GM12878 (cell line): ENCODE measurements around the gene CDC5L. TPM values are rescaled to one million over a fixed set of nuclear protein-coding genes. Genes with fewer than 3 reads are reported as not detected.

Experiments
- ATAC-seq: fragments of 200-7000 bp; cut with Tn5 transposase; 3 replicates; pipeline ENCODE4 v1.9.1; 2020; ENCODE audit warnings: mild to moderate bottlenecking, moderate library complexity
- BruUV-seq: library from RNA; stranded (reverse); fragments of 400-500 nt; replicated peaks from 2 replicates; lab custom pipeline; 2021; lab: Mats Ljungman, UMichigan
- CTCF ChIA-PET: fragments of 300-600 bp; sonication (Branson Sonifier 250); formaldehyde crosslinking; extraction: SDS; loops from one replicate; lab custom pipeline; 2021; ENCODE audit warnings: inconsistent platforms; lab: Yijun Ruan, JAX
- POLR2A ChIA-PET: fragments of 350-600 bp; formaldehyde crosslinking; extraction: SDS; loops from one replicate; lab custom pipeline; 2021; ENCODE audit warnings: inconsistent platforms; lab: Charles Lee
- RAD21 ChIA-PET: fragments of 300-600 bp; sonication (Branson Sonifier 250); formaldehyde crosslinking; loops from one replicate; lab custom pipeline; 2023; ENCODE audit warnings: antibody characterized with exemption; ENCODE audit not compliant: unreplicated experiment; lab: Charles Lee
- SMC1A ChIA-PET: fragments of 300-600 bp; sonication (Branson Sonifier 250); formaldehyde crosslinking; loops from one replicate; lab custom pipeline; 2023; ENCODE audit not compliant: unreplicated experiment, uncharacterized antibody; lab: Charles Lee
- DNase-seq: peaks from one replicate; pipeline ENCODE4 v3.0.0-alpha.2; 2011; ENCODE audit warnings: low read depth, low spot score
- FAIRE-seq: peaks from 3 replicates; lab custom pipeline; 2011; peaks lifted over from hg19 to GRCh38; lab: Jason Lieb, UNC
- H2AFZ ChIP-seq: 2 replicates; pipeline ENCODE4 v1.6.0; 2011; ENCODE audit warnings: low read depth, low read length, control low read depth; ENCODE audit not compliant: control insufficient read depth
- H3K27ac ChIP-seq: 2 replicates; pipeline ENCODE4 v1.5.1; 2011; ENCODE audit warnings: control low read depth; ENCODE audit not compliant: control insufficient read depth, insufficient read depth
- H3K27me3 ChIP-seq, 2 experiments: replicated peaks in 1 of 2; 2 replicates each; pipeline versions ENCODE4 v1.6.0 to v1.6.1; 2011; ENCODE audit warnings: low read length in 1 of 2; ENCODE audit not compliant: control insufficient read depth in 2 of 2, insufficient read depth in 2 of 2
- H3K36me3 ChIP-seq, 2 experiments: 2 replicates each; pipeline ENCODE4 v1.5.1; 2011; ENCODE audit warnings: low read length in 1 of 2; ENCODE audit not compliant: control insufficient read depth in 2 of 2, insufficient read depth in 2 of 2
- H3K4me1 ChIP-seq: 2 replicates; pipeline ENCODE4 v1.6.1; 2011; ENCODE audit warnings: mild to moderate bottlenecking, low read length, moderate library complexity, mixed read lengths; ENCODE audit not compliant: control insufficient read depth, insufficient read depth
- H3K4me2 ChIP-seq: 2 replicates; pipeline ENCODE4 v1.6.0; 2011; ENCODE audit warnings: control low read depth; ENCODE audit not compliant: control insufficient read depth, insufficient read depth
- H3K4me3 ChIP-seq: fragments of 200-600 bp; sonication (generic); 2 replicates; pipeline ENCODE4 v1.5.1; 2016
- H3K79me2 ChIP-seq: 2 replicates; pipeline ENCODE4 v1.6.0; 2011; ENCODE audit warnings: low read length; ENCODE audit not compliant: control insufficient read depth, insufficient read depth
- H3K9ac ChIP-seq: 2 replicates; pipeline ENCODE4 v1.8.0; 2011; ENCODE audit warnings: low read length, control low read depth, mixed read lengths; ENCODE audit not compliant: control insufficient read depth, insufficient read depth
- H3K9me3 ChIP-seq: replicated peaks from 3 replicates; pipeline ENCODE4 v1.5.1; 2011; ENCODE audit warnings: mild to moderate bottlenecking, low read length; ENCODE audit not compliant: control insufficient read depth, insufficient read depth
- H4K20me1 ChIP-seq: 2 replicates; pipeline ENCODE4 v1.6.0; 2011; ENCODE audit not compliant: control insufficient read depth, insufficient read depth
- BCL11A ChIP-seq: IDR thresholded peaks from 2 replicates; pipeline ENCODE4 v1.6.1; 2011; ENCODE audit warnings: low read depth, low read length
- GATAD2B ChIP-seq: fragments of 450-650 bp; conservative IDR thresholded peaks from 2 replicates; pipeline ENCODE4 v1.6.1; 2017; ENCODE audit warnings: low read depth, mild to moderate bottlenecking, moderate library complexity
- HCFC1 ChIP-seq: fragments of 150-350 bp; IDR thresholded peaks from 2 replicates; pipeline ENCODE4 v1.6.1; 2014; ENCODE audit warnings: low read length
- HDGF ChIP-seq: fragments of 450-650 bp; IDR thresholded peaks from 2 replicates; pipeline ENCODE4 v1.6.1; 2016; ENCODE audit warnings: antibody characterized with exemption
- JUNB ChIP-seq: IDR thresholded peaks from 2 replicates; pipeline ENCODE4 v1.6.1; 2016; ENCODE audit warnings: antibody characterized with exemption, mild to moderate bottlenecking
- SIN3A ChIP-seq: IDR thresholded peaks from 2 replicates; pipeline ENCODE4 v1.6.1; 2012; ENCODE audit warnings: low read depth, low read length, improper control_type of control experiment
- STAT1 ChIP-seq: fragments of 450-650 bp; conservative IDR thresholded peaks from 2 replicates; pipeline ENCODE4 v1.6.1; 2014; ENCODE audit warnings: antibody characterized with exemption, mild to moderate bottlenecking
- SUPT20H ChIP-seq: IDR thresholded peaks from 2 replicates; pipeline ENCODE4 v1.6.1; 2011; ENCODE audit warnings: low read depth, mild to moderate bottlenecking, low read length, moderate library complexity, borderline replicate concordance; ENCODE audit not compliant: control insufficient read depth
- WGBS: methylation state at CpG from one replicate; pipeline ENCODE4 v1.1.6; 2016; ENCODE audit warnings: low lambda C conversion rate; ENCODE audit not compliant: insufficient replicate concordance, insufficient coverage; ENCODE audit errors: missing lambda C conversion rate; 5-methylcytosine and 5-hydroxymethylcytosine counted together
- in situ Hi-C: fragments of 300-500 bp; cut with MboI; formaldehyde crosslinking; loops from 9 replicates; pipeline ENCODE4 v1.14.3; 2018; ENCODE audit warnings: mixed read lengths
- intact Hi-C: fragments of 100-400 bp; cut with micrococcal nuclease; formaldehyde crosslinking; loops from one replicate; pipeline ENCODE4 v1.14.2; 2022; ENCODE audit not compliant: unreplicated experiment
- polyA plus RNA-seq, 11 experiments: library from polyadenylated mRNA; depleted of rRNA in 4 of 11; unstranded in 6 of 11; stranded (reverse) in 5 of 11; fragments of >200 nt; fragmentation: Nextera tagmentation in 4 of 11; fragmentation: Illumina TruSeq in 1 of 11; extraction: Ambion mirVana in 4 of 11; extraction: Trizol in 1 of 11; gene quantifications; 1 replicate in 1 of 11; 2 replicates in 10 of 11; pipeline versions ENCODE4 v1.2.1 to v1.2.3, GENCODE V29; 2011 to 2016; ENCODE audit warnings: inconsistent platforms in 2 of 11, missing spikeins in 2 of 11, low read depth in 1 of 11
- total RNA-seq, 4 experiments: library from RNA; depleted of rRNA in 3 of 4; stranded (reverse); fragments of >200 nt in 3 of 4; fragmentation: Illumina TruSeq in 1 of 4; extraction: Trizol in 1 of 4; gene quantifications; 2 replicates each; pipeline versions ENCODE4 v1.2.1 to v1.2.3, GENCODE V29; 2013 to 2021

The CDC5L gene
- total and polyA plus RNA-seq, 10 of the 15 experiments (the other 5 are each of a cell fraction or from before 2014, with no cell fraction given) = 13.2 to 29.4 (median 18.8) TPM

DNA sequence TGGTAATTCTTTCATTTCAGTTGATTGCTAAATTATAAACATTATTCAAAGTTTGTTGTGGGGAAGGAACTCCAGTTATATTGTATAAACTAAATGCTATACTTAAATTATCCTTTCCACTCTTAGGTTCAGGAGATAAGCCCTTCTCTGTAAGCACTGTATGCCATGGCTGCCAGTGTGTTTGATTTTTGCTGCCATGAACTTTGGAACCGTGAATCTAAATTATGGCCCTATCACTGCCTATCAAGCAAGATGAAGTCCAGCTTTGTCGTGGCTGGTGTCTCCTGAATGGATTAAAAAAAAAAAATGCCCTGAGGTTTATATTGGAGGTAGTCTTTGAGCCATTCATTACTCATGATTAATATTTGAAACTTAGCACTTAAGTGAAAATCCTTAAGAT lies 44.7 kb downstream of the CDC5L start:
- Histone ChIP-seq H4K20me1 (no peaks in the 10 kb centered on the region), H3K4me2 (no peak overlapping the region), H3K79me2 (no peaks in the 10 kb centered on the region), H3K9ac (no peak overlapping the region), H3K4me1 (no peaks in the 10 kb centered on the region), H2AFZ (no peak overlapping the region), H3K27ac (no peak overlapping the region), H3K36me3 (peaks cover 1 to 10% of the 10 kb centered on the region in 2 experiments; a peak in 3 of 4 replicates), H3K4me3 (no peak overlapping the region), H3K27me3 (no peaks in the 10 kb centered on the region), H3K9me3 (no peaks in the 10 kb centered on the region)
- intact Hi-C loops = no loop called here
- POLR2A ChIA-PET = interaction anchor here (0.6 kb wide), 1 partner anchor 216 kb away, joined by 3 read pairs; the partner anchor contains the start of gene MYMX
- 98% methylated on average over 2 of the region's 2 CpGs for WGBS
- ATAC-seq (no peak), FAIRE-seq (no peak), DNase-seq (no peak)
- in situ Hi-C loops = no loop called here
- TF ChIP-seq GATAD2B (no peak), SUPT20H (no peak), JUNB (no peak)
- CTCF ChIA-PET = interaction anchor here (1.1 to 4.7 kb wide), 10 partner anchors 12 to 1491 kb away, joined by 4 to 31 read pairs (median 6); no protein-coding TSS in a partner anchor
- BruUV-seq = no TSS peak
- RAD21 ChIA-PET = interaction anchor here (0.8 to 1.2 kb wide), 2 partner anchors 24 to 1283 kb away, joined by 3 to 5 read pairs; no protein-coding TSS in a partner anchor
- SMC1A ChIA-PET = interaction anchor here (0.9 to 2.6 kb wide), 4 partner anchors 9 to 23 kb away, joined by 3 to 14 read pairs (median 3); no protein-coding TSS in a partner anchor

DNA sequence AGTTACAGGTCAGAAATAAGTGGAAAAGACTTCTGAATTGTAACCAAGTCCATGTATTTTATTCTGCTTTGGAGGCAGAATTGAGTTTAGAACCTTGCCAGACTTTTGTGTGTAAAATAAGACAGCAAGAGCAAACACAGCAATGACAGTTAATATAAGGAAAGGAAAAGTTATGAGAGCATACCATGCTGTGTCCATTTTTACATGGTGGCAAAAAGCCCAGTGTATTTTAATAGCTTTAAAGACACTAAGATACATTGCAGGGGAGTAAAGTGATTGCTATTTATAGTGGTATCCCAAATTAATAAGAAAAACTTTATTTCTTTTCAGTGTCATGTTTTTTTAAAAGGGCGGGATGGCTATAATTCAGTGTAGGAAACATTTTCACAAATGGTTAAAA lies 45.2 kb downstream of the CDC5L start:
- Histone ChIP-seq H4K20me1 (no peaks in the 10 kb centered on the region), H3K4me3 (no peak overlapping the region), H3K9ac (no peak overlapping the region), H3K36me3 (peaks cover 1 to 6% of the 10 kb centered on the region in 2 experiments; a peak in 3 of 4 replicates), H3K79me2 (no peaks in the 10 kb centered on the region), H3K27me3 (no peaks in the 10 kb centered on the region), H3K27ac (no peak overlapping the region), H3K9me3 (no peaks in the 10 kb centered on the region), H3K4me2 (no peak overlapping the region), H2AFZ (no peak overlapping the region), H3K4me1 (no peaks in the 10 kb centered on the region)
- ChIA-PET CTCF (interaction anchor here (1.1 to 4.7 kb wide), 5 partner anchors 12 to 1490 kb away, joined by 4 to 31 read pairs (median 22); no protein-coding TSS in a partner anchor), SMC1A (interaction anchor here (1.1 to 2.6 kb wide), 2 partner anchors 15 to 22 kb away, joined by 3 to 14 read pairs; no protein-coding TSS in a partner anchor), POLR2A (no interaction called here), RAD21 (no interaction called here)
- ATAC-seq = no peak
- in situ Hi-C loops = no loop called here
- DNase-seq = no peak
- 96% methylated on average over 1 of the region's 1 CpG for WGBS
- no peak for FAIRE-seq
- no peak for TF ChIP-seq STAT1
- TF ChIP-seq HDGF = no peak
- TF ChIP-seq BCL11A = no peak
- TF ChIP-seq SIN3A = no peak
- TF ChIP-seq HCFC1 = no peak
- no TSS peak for BruUV-seq
- intact Hi-C loops = no loop called here
